ENCODE data around the gene TREML4.

- TF ChIP-seq EP300 (conservative IDR thresholded peaks at IDR 0.05; ENCODE audit: poor library complexity, severe bottlenecking) (no peak), CTCF (IDR thresholded peaks at IDR 0.05; ENCODE audit: poor library complexity, severe bottlenecking) (no peak), REST (IDR thresholded peaks at IDR 0.05; ENCODE audit: borderline replicate concordance) (no peak), POLR2AphosphoS5 (IDR thresholded peaks at IDR 0.05) (no peak), EZH2 (IDR thresholded peaks at IDR 0.05; ENCODE audit: borderline replicate concordance, insufficient read depth, low read length, poor library complexity, severe bottlenecking) (no peak), SMC3 (conservative IDR thresholded peaks at IDR 0.05; ENCODE audit: poor library complexity) (no peak)
These were observed 27.6 kb downstream of the TREML4 start for GRCh38 chr6:41255638-41256246.
